NCI-H187 (cell line): ENCODE data around the gene B3GALT6.

Source experiments
- DNase-seq, 2 experiments: peaks; one replicate each; lab custom pipeline; 2025; lab: John Stamatoyannopoulos, UW

B3GALT6 gene

GRCh38 chr1:1200876-1201810 is 30.9 kb upstream of the B3GALT6 start:
- DNase-seq: no peak

DNA sequence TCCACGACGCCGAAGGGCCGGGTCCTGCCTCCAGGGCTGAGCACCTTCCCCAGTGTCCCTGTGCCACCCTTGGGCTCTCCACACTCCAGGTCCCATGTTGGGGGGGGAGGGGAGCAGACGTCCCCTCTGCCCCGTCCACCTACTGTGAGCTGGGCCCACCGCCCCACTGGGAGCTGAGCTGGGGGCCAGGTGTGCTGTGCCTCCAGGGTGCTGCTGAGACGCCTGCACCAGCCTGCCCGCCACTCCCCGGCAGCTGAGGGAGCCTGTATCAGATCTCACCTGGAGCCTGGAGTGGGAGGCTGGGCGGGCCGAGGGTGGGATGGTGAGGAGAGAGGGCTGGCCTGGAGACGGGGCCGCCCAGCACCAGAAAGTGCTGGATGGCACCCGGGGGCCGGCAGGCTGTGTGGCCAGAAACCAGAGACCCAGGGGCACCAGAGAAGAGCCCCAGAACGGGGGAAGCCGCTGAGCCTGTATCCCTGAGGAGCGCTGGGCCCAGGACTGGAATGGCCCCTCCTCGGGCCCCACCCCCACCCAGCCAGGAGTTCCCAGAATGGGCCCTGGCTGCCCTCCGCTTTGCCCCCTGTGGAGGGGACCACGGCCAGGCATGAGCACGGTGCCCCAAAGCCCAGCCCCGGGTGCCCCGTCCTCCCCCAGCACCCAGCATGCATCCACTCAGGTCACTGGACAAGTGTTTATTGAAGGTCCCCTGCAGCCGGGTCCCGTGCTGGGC is 29.0 kb upstream of the B3GALT6 start:
- DNase-seq: peak; percentile 14 to 18

GRCh38 chr1:1203561-1204424 is 28.2 kb upstream of the B3GALT6 start:
- no peak for DNase-seq

- no peak for DNase-seq
These were observed 27.6 kb upstream of the B3GALT6 start for GRCh38 chr1:1204425-1204920.

DNA sequence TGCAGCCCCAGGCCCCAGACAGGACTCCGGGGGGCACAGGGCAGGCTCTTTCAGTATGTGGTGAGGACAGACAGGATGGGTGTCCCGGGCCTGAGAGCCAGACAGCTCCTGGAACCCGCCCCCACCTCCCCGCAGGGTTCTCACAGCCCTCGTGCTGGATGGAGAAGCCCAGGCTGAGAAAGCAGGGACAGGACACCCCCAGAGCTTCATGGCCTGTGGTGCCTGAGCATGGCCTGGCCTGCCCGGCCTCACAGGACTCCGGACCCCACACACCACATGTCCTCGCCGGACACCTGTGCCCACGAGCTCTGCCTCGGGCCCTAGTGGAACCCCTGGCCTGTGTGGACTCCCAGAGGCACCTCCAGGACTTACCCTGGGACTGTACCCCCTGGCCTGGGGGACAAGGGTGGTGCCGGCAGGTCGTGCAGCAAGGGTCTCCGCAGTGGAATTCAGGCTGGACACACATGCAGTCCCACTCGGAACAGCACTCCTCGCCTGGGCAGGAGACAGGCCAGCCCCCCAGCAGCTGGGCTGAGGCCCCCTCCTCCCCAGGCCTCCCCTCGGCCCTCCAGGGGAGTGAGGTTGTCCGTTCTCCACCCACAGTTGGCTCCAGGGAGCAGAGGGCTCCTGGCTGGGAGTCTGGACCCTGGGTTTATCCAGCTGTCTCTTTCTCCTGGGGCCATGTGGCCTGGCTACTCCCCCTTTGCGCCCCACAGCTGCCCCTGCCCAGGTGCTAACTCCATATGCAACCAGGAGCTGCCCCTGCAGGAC is 26.9 kb upstream of the B3GALT6 start:
- no peak for DNase-seq

DNA sequence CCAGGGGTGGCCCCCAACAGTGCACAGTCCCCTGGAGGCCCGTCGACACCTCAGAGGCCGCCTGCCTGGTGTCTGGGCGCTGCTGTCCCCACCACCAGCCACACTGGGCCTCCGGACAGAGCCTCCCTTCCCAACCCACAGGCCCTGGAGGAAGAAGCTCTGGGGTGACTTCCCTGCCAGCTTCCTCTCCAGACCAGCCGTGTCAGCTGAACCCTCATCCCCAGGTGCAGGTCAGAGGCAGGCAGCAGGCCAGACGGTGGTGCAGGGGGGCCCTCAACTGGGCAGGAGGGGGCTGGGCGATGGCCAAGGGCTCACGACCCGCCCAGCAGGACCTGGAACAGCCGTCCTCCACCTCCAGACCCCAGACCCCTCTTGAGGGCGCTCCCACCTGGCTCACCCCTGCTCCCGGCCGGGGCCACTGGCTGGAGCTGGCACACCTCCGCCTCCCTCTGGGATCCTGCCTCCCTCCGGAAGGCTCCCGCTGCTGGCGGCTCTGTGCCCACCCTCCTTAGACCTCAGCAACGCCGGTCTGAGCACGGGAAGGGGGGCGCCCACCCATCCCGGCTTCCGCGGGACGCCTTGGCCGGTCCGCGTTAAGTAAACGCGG is 26.2 kb upstream of the B3GALT6 start:
- no peak for DNase-seq

- peak in 1 of 2 experiments; percentile 25 for DNase-seq
These were observed 25.6 kb upstream of the B3GALT6 start, which contains the start of gene TNFRSF18 for GRCh38 chr1:1206376-1206965. TNFRSF18 (minus strand) TSS chr1:1206592; CDS start chr1:1206571, 21 bp downstream.

DNA sequence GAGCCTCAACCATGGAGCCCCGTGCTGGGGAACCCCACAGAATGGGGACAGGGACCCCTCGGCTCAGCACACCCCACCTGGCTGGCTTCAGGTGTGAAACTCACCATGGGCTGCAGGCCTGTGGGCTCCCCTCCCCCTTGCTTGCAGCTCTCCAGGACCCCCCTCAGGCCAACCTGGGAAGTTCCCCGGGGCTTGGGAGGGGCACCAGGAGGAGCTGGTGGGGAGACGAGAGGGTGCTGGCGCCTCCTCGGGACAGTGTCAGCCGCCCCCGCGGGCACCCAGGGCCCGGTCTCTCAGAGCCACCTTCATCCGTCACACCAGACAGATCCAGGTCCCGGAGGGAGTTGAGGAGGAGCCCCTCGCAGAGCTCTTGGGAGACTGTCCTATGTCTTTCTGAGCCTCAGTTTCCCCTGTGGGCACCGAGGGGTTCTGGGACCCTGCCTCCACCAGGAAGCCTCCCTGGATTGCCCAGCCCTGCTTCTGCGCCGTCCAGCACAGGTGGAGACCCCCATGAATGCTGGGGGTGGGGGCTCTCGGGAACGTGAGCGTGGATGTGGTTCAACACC is 25.0 kb upstream of the B3GALT6 start:
- DNase-seq: no peak

DNA sequence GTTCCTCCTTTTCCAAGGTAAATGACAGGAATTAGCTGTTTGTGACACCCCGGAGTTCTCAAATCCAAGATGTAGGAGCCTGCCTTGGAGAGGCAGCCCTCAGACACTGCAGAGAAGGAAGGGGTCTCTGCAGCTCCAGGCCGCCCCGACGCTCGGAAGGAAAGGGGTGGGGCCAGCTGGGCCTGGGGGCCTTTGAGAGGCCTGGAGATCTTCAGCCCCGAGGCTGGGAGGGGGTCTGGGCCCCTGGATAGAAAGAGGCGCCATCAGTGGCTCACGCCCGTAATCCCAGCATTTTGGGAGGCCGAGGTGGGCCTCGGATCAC is 24.5 kb upstream of the B3GALT6 start:
- no peak for DNase-seq

DNA sequence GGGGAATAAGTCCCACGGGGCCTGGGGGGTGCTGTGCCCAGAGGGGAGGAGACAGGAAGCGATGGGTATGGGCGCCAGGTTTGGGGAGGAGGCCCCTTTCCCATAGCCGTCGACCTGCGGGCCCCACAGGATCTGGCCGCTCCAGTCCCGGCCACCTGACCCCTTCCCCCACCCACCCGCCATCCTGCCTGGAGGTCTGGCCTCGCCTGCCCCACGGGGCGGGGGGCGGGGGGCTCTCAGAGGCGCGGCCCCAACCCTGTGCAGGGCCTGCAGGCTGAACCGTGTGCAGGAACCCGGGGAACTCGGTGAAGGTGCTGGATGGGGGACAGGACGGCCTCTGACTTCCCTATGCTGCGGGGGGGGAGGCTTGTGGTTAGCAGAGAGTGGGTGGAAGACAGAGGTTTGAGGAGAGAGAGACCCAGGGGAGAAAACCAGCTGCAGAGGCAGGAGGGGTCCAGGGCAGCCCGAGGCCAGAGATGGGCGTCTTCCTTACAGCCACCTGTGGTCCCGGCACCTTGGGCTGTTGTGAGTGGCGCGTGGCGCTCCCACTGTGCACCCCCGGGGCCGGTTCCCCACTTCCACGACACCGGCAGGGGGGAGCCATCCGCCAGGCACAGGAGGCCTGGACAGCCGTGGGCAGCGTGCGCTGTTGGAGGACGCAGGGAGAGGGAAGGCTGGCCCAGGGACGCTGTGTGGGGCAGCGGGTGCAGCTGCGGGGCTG is 23.2 kb upstream of the B3GALT6 start:
- DNase-seq: no peak

DNA sequence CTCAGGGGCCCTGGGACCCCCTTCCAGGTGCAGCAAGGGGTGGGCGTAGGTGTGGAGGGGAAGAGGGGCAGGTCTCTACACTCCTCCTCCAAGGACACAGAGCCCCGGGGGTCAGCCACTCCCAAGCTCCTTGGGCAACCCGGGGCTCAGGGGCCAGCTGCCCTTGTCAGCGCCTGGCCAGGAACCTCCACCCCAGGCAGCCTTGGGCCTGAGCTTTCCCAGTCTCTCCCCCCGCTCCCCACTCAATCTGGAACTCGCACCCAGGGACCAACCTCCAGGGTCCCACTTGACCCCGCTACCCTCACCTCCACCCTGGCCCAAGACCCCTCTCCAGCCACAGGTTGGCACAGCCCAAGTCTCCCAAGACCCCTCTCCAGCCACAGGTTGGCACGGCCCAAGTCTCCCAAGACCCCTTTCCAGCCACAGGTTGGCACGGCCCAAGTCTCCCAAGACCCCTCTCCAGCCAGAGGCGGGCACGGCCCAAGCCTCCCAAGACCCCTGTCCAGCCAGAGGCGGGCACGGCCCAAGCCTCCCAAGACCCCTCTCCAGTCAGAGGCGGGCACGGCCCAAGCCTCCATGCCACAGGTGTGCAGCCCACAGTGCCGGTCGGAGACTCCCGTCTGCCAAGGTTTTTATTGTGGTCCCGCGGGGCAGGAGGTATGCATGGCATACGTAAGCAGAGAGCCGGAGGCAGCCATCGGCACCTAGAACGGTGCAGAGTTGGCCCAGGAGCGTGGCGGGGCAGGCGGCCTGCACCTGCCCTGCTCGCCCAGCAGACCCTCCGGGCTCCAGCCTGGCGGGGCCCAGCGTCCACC is 21.1 kb upstream of the B3GALT6 start:
- no peak for DNase-seq

DNA sequence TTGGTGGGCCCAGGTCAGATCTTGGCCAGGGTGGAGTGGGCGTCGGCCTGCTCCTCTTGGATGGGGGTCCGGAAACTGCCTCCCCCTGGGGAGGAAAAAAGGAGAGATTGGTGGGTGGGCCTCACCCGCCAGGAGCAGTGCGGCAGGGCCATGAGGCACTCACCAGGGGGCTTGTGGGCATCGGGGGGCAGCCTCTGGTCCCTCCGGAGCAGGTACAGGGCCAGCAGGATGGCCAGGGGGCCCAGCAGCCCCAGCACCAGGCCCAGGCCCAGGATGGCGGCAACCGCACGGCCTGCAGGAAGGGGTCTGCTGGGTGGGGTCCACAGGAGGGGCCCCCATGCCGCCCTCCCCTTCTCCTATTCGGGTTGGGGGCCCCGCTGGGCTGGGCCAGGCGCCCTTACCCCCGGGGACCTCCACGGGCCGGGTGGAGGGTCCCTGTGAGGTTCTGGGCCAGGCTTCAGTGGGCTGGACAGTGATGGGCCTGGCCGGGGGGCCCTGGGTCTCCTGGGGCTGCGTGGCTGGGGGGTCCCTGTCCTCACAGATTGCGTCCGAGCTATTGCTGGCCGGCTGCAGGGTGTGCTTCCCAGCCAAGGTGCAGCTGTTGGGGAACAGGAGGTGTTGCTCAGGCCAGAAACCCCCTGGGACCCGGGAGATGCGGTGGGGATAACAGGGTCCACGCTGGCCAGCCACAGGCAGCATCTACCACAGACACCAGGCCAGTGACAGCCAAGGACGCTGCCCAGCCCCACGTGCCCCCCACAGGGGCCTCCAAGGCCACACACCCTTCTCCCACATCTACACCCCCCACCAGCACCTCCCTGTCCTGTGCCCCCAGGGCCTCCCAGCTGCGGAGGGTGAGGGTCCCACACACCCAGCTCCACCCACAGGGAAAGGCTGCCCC is 20.2 kb upstream of the B3GALT6 start:
- no peak for DNase-seq

DNA sequence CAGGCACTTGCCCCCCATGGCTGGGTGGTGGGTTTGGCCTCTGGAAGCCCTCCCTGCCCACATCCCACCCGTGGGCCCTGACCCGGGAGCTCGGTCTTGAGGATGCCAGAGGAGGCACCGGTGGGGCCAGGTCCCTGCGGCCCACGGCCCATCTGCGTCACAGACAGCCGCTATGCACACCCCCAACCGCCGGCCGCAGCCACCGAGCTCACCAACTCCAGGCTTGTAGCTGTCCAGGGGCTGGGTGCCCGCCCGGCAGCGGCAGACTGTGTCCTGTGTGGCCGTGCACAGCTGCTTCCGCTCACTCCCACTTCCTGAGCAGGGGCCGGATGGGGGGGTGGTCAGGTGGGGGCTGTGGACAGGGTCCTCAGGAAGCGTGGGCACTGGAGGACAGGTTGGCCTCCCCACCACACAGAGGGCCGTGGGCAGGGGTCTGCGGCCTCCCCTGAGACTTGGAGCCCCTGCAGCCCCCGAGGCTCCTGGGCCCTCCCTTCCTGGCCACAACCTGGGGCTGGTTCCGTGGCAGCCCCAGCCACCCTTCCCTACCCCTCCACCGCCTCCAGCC is 19.2 kb upstream of the B3GALT6 start:
- DNase-seq: no peak

DNA sequence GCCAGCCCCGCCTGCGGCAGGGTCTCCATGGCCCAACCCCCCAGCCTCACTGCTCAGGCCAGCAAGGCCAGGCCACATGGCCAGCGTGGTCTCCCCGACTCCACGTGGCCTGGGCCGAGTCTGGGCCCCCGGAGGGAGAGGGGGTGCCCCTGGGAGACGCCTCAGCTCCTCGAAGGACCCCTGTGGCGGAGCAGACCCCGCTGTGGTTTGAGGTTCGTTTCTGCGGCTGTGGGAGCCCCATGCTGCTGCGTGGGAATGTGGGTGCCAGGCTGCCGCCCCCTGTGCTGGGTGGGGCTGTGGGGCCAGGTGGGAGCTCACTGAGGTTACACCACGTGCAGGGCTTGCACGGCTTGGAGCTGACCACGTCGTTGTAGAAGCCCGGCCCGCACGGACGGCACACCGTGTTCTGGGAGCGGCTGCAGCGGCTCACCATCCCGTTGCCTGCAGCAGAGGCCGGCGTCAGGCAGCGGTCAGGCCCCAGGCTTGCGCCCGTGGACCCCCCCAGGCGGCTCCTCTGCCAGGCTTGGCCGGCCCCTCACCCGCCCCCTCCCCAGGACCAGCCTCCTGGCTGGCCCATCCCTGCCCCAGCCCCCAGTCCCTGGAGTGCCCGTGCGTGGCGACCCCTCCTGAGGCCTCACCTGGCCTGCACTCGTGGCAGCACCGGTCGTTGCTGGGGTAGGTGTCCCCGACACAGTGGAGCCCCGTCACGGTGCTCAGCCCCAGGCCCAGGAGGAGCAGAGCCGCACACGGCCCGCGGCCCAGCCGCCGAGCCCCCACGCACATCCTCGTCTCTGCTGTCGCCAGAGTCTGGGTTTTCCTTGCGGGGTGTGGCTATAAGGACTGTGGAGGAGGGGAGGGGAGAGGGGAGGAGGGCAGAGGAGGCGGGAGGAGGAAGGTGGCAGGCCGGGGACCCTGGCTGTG is 18.4 kb upstream of the B3GALT6 start, which contains the start of gene TNFRSF4:
TSS of gene TNFRSF4 (minus strand) at position 809 of the 921 bp plus-strand sequence. CDS start at position 783, 26 bp downstream.
- DNase-seq: no peak

GRCh38 chr1:1215080-1215676 is 16.9 kb upstream of the B3GALT6 start:
- DNase-seq: no peak
